Neutrophil (primary cell): ENCODE data around the gene DDX25.

Experiments
- H3K27ac ChIP-seq: fragments of 200-600 bp; sonication (generic); 2 replicates; pipeline ENCODE4 v1.5.1; 2016; ENCODE audit warnings: mild to moderate bottlenecking, moderate library complexity
- H3K27me3 ChIP-seq: fragments of 200-600 bp; sonication (generic); 2 replicates; pipeline ENCODE4 v1.6.0; 2016; ENCODE audit warnings: mild to moderate bottlenecking
- H3K36me3 ChIP-seq: fragments of 200-600 bp; sonication (generic); 2 replicates; pipeline ENCODE4 v1.5.1; 2017
- H3K4me1 ChIP-seq, 2 experiments: fragments of 200-600 bp in 1 of 2; sonication (generic) in 1 of 2; 1 replicate in 1 of 2; 2 replicates in 1 of 2; pipeline versions ENCODE4 v1.5.1 to v1.6.1; 2013 to 2016; ENCODE audit warnings: low read depth in 1 of 2, low read length in 1 of 2, mild to moderate bottlenecking in 1 of 2, moderate library complexity in 1 of 2; ENCODE audit not compliant: control insufficient read depth in 1 of 2, insufficient read depth in 1 of 2
- H3K4me3 ChIP-seq, 2 experiments: fragments of 200-600 bp in 1 of 2; sonication (generic) in 1 of 2; 1 replicate in 1 of 2; 2 replicates in 1 of 2; pipeline ENCODE4 v1.5.1; 2013 to 2016; ENCODE audit warnings: low read depth in 1 of 2, low read length in 1 of 2, mild to moderate bottlenecking in 1 of 2, moderate library complexity in 1 of 2
- H3K9me3 ChIP-seq: fragments of 200-600 bp; sonication (generic); 2 replicates; pipeline ENCODE4 v1.5.1; 2016
- CTCF ChIP-seq: fragments of 200-600 bp; sonication (generic); IDR thresholded peaks from 2 replicates; pipeline ENCODE4 v1.5.1; 2016; ENCODE audit warnings: antibody characterized with exemption

DDX25 gene

GRCh38 chr11:125933030-125933813, 28.9 kb downstream of the DDX25 start:
- no peaks in the 10 kb centered on the region for H3K27me3 ChIP-seq
- no peak for TF ChIP-seq CTCF
- H3K4me1 ChIP-seq: peaks cover under 1 to 6% of the 10 kb centered on the region in 2 experiments
- no peak overlapping the region for H3K27ac ChIP-seq
- H3K4me3 ChIP-seq: no peak overlapping the region
- H3K9me3 ChIP-seq: no peaks in the 10 kb centered on the region
- no peaks in the 10 kb centered on the region for H3K36me3 ChIP-seq

- Histone ChIP-seq H3K36me3 (no peaks in the 10 kb centered on the region), H3K27ac (no peak overlapping the region), H3K9me3 (no peaks in the 10 kb centered on the region), H3K27me3 (no peaks in the 10 kb centered on the region), H3K4me3 (no peak overlapping the region), H3K4me1 (peaks cover 4 to 5% of the 10 kb centered on the region in 2 experiments)
- no peak for TF ChIP-seq CTCF
Measured at GRCh38 chr11:125934473-125934872, 30.2 kb downstream of the DDX25 start.

GRCh38 chr11:125935056-125935455, 30.7 kb downstream of the DDX25 start:
- H3K9me3 ChIP-seq: no peaks in the 10 kb centered on the region
- H3K27ac ChIP-seq: no peak overlapping the region
- no peak overlapping the region for H3K4me3 ChIP-seq
- H3K27me3 ChIP-seq: no peaks in the 10 kb centered on the region
- H3K4me1 ChIP-seq: peaks cover 0 to 4% of the 10 kb centered on the region in 2 experiments
- TF ChIP-seq CTCF: no peak
- H3K36me3 ChIP-seq: no peaks in the 10 kb centered on the region

- no peak for TF ChIP-seq CTCF
- Histone ChIP-seq H3K27me3 (no peaks in the 10 kb centered on the region), H3K4me1 (peaks cover 0 to 4% of the 10 kb centered on the region in 2 experiments), H3K9me3 (no peaks in the 10 kb centered on the region), H3K36me3 (no peaks in the 10 kb centered on the region), H3K4me3 (no peak overlapping the region), H3K27ac (no peak overlapping the region)
Measured at GRCh38 chr11:125935618-125936199, 31.4 kb downstream of the DDX25 start.

- no peak for TF ChIP-seq CTCF
- no peaks in the 10 kb centered on the region for H3K36me3 ChIP-seq
- no peaks in the 10 kb centered on the region for H3K27me3 ChIP-seq
- no peaks in the 10 kb centered on the region for H3K9me3 ChIP-seq
- H3K4me1 ChIP-seq: peaks cover 0 to 4% of the 10 kb centered on the region in 2 experiments
- no peak overlapping the region for H3K27ac ChIP-seq
- H3K4me3 ChIP-seq: no peak overlapping the region
Measured at GRCh38 chr11:125938418-125938817, 34.1 kb downstream of the DDX25 start.
